Activated CD8-positive, alpha-beta memory T cell treated with anti-CD3 and anti-CD28 coated beads for 1 hour (primary cell): ENCODE data around the gene HDAC5.
"Not testable (repeated sequence)": the region's sequence is repeated elsewhere in the genome, so short reads cannot be mapped to it uniquely, and the experiment has no call there.

Source experiments
- DNase-seq, 2 donors: peaks; one replicate each; pipeline ENCODE4 v3.0.0-alpha.2; 2020; ENCODE audit warnings: low read depth in 1 of 2; ENCODE audit errors: extremely low read depth in 1 of 2

HDAC5 gene

DNA sequence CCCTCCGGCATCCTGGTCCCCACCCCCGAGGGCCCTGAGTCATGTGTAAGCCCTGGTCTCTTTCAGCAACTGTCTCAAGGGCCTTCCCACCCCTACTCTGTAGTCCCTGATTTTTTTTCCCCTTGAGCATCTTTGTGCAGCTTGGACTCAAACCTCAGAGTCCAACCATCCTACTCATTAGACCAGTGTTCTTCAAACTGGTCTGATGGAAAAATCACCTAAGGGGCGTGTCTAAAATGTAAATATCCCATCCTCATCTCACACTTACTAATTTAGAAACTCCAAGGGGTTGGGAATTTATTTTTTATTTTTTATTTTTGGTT is 52.3 kb downstream of the HDAC5 start:
- DNase-seq = peak in 1 of 2 donors; percentile 30

DNA sequence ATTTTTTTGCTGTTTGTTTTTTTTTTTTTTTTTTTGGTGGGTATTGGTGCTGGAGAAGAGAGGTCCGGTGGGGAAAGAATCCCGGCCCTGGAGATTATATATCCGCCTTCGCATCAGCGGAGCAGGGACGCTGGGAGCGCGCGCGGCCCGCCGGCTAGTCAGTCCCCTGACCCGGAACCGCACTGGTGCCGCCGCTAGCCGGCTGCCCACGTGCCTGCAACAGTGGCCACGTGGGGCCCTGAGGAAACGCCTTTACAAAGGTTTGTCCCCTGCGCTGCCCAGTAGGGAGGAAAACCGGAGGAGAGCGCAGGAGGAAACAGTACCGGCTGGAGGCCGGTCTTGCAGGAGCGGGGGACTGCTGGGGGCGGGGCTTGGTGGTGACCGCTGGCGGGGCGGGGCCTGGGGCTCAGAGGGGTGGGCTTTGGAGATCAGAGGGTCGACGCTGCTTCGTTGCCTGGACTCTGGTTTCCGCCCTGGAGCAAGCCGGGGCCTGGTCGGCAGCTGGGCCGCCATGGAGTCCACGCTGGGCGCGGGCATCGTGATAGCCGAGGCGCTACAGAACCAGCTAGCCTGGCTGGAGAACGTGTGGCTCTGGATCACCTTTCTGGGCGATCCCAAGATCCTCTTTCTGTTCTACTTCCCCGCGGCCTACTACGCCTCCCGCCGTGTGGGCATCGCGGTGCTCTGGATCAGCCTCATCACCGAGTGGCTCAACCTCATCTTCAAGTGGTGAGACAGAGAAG is 52.8 kb downstream of the HDAC5 start, which contains the start of gene G6PC3:
G6PC3 (plus strand) TSS at position 281 of the 743 bp plus-strand sequence; CDS start at position 512, 231 bp downstream.
- peak in 1 of 2 donors; percentile 57 for DNase-seq

- DNase-seq = no peak
Measured at GRCh38 chr17:44069974-44070454, 53.4 kb downstream of the HDAC5 start.

DNA sequence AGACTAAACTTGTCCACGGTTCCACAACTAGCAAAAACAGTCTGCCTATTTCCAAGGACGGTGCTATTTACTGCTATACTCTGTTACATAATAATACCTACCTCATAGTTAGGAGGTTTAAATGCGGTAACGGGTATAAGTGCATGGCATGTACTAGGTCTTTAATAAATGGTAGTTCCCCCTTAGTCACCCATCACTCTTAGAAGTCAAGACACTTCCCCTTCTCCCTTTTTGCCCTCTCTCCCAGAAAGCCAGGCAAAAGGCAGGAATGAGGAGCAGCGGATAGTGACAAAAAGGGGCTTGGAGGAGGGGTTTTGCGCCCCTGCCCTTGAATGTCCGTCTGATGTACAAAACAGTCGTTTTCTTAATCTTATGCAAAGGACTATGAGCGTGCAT is 55.9 kb downstream of the HDAC5 start:
- no peak for DNase-seq

DNA sequence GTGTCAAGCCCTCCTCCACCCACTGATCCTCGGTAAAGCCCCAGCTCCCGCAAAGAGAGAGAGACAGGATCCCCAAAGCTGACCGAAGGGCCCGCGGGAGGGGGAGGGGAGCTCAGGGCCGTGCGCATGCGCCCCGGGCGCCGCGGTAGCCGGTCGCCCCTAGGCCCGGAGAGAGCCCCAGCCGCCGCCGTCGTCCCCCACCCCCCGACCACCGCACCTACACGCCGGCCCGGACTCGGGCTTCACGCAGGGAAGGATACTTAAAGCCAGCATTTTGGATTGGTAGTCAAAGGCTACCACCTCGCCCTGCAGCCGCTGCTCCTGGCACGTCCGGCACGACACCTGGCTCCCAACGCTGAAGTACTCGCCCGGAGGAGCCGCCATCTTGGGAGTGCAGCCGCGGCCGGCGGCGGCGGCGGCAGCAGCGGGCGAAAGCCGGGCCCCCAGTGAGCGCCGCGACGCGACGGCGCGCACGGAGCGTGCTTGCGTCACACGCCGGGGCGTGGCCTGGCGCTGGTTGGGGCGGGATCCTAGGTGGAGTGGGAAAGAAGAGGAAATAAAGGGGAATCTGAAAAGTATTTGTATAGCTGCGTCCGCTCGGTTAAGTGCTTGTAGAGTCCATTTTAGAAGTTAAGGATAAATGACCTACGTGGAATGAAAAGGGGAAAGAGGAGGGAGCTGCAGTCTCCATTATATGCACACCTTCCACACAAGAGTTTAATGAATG is 57.1 kb downstream of the HDAC5 start, which contains the start of gene LSM12:
LSM12 (minus strand) TSS at position 468 of the 727 bp plus-strand sequence; CDS start at position 384, 84 bp downstream.
- DNase-seq = peak; percentile 55 to 87

- no peak for DNase-seq
Measured at GRCh38 chr17:44065668-44066203, 57.7 kb downstream of the HDAC5 start.

DNA sequence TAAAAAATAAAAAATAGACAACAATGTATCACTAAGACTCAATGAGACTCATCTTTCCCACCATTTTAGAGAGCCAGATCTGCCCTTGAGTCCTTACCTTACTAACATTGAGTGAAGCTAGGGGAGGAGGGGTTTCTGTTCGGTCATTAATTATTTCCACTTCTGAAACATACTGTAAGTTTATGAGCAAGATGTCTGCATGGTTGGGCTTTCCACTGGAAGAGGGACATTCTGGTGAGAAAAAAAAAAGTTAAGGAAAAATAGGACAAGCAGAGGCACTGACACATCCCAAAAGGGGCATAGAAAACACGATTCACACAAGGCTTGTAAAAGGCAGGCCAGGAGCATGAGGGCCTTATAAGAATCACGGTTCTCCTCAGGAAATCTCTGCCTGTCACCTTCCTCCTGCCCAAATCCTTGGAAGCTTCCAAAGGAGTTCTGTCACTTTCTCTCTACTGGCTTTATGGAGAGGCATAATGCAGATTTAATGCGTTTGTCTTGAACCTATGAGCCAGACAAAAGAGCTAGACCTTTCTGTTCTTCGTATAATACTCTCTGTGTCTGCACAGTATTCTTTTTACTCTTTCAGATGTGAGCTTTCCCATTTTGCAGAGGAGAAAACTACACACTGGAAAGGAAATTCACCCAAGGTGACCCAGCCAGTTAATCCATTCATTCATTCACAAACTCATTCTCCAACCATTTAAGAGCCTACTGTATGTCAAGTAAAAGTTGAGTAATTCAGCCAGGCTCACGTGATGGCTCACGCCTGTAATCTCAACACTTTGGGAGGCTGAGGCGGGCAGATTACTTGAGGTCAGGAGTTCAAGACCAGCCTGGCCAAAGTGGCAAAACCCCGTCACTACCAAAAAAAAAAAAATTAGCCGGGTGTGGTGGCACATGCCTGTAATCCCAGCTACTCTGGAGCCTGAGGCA is 59.5 kb downstream of the HDAC5 start:
- no peak for DNase-seq

- DNase-seq = no peak
Measured at GRCh38 chr17:44062871-44063270, 60.6 kb downstream of the HDAC5 start.

DNA sequence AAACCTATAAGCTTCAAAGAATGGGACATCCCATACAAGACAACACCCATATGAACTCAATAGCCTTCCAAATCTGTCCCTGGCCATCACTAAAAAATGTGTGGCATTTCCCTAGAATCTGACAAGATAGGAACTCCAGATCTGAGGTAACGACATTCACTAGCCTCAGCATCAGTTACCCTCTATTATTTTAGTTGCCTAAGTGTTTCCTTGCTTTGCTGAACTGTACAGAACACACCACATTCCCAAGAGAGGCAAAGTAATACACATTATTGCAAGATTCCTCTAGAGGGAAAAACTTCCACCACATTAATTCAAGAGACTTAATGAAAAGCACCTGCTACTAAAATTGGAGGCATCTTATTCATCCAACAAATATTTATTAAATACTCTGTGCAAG is 62.0 kb downstream of the HDAC5 start:
- no peak for DNase-seq

DNA sequence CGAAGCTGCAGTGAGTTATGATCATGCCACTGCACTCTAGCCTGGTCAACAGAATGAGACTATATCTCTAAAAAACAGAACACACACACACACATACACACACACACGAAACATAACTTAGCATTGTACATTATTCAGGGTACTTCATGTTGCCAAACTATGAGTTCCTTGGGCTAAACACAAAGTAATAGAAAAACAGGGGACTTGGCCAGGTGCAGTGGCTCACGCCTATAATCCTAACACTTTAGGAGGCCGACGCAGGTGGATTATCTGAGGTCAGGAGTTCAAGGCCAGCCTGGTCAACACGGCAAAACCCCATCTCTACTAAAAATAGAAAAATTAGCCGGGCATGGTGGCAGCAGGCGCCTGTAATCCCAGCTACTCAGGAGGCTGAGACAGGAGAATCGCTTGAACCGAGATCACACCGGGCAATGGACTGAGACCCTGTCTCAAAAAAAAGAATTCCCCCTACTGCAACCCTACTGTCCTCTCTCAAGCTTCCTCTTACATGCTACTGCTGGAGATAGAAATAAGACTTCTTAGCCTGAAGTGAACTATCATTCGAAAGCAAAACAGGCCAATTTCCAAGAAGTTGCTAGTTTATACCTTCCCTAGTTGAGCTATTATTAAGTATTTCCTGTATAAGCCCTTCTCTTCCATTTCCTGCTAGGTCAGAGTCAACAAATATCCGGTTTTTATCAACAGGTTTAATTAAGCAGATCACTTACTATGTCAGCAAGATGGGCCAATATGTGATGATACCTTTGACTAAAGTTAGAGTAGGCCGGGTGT is 64.1 kb downstream of the HDAC5 start:
- DNase-seq = no peak

DNA sequence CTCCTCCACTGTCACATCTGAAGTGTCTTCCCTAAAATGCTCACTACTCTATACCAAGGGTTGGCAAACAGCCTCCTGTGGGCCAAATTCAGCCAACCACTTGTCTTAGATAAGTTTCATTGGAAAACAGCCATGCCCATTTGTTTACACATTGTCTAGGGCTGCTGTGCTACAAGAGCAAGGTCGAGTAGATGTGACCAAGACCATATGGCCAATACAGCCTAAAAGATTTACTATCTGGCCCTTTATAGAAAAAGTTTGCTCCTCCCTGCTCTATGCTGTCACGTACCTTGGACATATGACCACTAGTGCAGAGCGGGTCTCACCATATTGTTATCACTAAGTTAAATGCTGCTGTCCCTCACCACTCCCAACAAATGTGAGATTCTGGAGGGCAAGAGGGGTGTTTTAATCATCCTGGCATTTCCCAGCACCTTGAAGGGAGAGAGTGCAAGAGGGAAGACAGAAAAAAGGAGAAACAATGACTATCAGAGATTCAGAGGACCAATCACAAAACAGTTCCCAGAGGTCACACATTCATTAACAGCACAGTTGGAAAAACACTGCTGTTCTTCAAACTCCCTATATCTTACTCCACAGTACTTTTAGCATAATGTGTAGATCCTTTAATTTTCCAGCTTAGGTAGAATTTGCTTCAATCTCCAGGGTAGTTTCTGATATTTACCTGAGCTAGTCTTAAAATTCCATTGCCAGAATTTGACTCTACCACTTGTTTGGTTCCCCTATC is 70.1 kb downstream of the HDAC5 start:
- no peak for DNase-seq

- no peak for DNase-seq
Measured at GRCh38 chr17:44049294-44050060, 74.0 kb downstream of the HDAC5 start.

DNA sequence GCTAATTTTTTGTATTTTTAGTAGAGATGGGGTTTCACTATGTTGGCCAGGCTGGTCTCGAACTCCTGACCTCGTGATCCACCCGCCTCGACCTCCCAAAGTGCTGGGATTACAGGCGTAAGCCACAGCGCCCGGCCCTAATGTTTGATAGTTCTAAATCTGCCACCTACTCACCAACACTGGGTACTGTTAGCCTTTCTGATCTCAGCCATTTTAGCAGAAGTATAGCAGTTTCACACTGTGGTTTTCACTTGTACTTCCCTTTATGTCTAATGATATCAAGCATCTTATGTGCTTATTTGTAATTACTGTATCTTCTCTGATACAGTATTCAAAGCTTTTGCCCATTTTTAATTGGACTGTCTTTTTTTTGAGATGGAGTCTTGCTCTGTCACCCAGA is 76.5 kb downstream of the HDAC5 start:
- not testable (repeated sequence) for DNase-seq

DNA sequence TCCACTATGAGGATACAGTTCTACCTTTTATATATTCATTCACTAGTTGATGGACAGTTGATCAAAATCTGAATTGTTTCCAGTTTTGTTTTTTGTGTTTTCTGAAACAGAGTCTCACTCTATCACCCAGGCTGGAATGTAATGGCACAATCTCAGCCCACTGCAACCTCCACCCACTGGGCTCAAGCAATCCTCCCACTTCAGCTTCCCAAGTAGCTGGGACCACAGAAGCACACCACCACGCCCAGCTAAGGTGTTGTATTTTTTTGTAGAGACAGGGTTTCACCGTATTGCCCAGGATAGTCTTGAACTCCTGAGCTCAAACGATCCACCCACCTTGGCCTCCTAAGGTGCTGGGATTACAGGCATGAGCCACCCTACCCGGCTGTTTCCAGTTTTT is 78.0 kb downstream of the HDAC5 start:
- DNase-seq = no peak

DNA sequence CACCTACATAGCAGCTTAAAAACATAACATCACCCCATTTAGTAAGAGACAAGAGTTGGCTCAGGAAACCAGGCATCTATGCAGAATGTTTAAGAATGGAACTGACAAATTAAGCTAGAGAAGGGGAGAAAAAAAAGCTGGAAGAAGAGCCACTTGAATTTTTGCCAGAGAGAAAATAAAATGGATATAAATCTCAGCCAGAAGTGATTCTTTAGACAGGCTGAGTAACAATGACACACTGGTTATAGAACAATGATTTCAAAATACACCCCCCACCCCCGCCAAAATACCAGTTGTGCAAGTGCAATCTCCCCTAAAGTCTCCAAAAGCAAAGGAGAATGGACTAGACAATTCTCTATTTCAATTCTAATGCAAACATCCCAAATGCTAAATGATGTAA is 79.4 kb downstream of the HDAC5 start:
- no peak for DNase-seq

DNA sequence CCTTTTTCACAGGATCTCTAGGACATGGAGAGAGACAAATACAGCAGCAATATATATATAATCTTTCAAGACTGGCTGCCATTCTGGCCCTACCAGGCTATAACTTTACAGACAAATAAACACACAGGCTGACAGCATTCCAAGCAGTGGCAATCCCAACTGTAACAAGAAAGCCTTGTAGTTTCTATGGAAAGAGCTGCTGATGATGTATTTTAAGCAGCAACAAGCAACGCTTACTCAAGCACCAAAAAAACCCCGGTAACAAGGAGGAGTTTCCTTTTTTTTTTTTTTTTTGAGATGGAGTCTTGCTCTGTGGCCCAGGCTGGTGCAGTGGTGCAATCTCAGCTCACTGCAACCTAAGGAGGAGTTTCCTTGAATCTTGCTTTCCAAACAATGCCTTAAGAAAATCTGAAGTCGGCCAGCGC is 80.2 kb downstream of the HDAC5 start:
- DNase-seq = no peak

DNA sequence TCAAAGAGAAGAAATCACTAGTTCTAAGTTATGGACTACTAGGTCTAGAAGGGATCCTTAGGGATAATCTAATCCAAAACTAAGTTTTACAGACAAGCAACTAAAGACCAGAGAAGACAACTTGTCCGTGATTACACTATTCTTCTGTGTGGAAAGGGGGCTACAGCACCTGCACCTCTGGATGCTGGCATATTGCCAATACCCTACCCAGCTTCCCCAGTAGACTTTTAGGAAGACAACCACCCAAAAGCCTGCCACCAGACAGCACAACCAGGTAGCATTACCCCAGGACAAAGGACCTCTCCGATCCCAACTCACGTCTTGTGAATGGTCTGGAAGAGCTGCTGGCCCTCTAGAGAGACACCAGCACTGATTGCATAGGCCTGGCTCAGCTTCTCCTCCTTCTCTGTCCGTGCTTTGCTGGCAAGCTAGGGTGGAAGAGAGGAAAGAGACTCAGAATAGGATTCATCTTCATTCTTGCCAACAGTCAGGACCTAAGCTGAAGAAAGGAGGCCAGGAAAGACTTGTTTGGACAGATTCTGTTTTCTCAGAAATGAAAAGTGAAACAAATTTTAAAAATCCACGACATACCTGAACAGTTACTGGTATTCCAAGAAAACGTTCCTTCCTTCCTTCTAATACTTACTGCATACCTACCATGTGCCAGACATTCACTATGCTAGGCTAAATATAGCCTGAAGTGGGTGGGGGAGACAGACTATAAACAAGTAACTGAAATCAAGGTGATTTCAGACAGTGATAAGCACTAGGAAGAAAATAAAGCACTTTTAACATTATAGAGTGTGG is 83.4 kb downstream of the HDAC5 start:
- no peak for DNase-seq

- DNase-seq = no peak
Measured at GRCh38 chr17:44038604-44039011, 84.8 kb downstream of the HDAC5 start.
